DND-41 (cell line): ENCODE data around the gene VCAN.

ENCODE experiments used
- ATAC-seq: fragments of 200-7000 bp; cut with Tn5 transposase; 3 replicates; pipeline ENCODE4 v1.9.1; 2021; ENCODE audit warnings: low read depth; ENCODE audit not compliant: insufficient read depth
- DNase-seq: peaks from one replicate; pipeline ENCODE4 v3.0.0-alpha.2; 2020
- H2AFZ ChIP-seq: 2 replicates; pipeline ENCODE4 v1.6.0; 2012; ENCODE audit warnings: low read depth, low read length
- H3K27ac ChIP-seq: 2 replicates; pipeline ENCODE4 v1.5.1; 2012; ENCODE audit warnings: low read length, inconsistent platforms
- H3K27me3 ChIP-seq: fragments of 200-600 bp; sonication (generic); 2 replicates; pipeline ENCODE4 v1.6.0; 2012; ENCODE audit warnings: low read length, mild to moderate bottlenecking, inconsistent platforms; ENCODE audit not compliant: insufficient read depth, poor library complexity
- H3K36me3 ChIP-seq: 2 replicates; pipeline ENCODE4 v1.5.1; 2012; ENCODE audit warnings: low read length, inconsistent platforms; ENCODE audit not compliant: insufficient read depth
- H3K4me1 ChIP-seq: 2 replicates; pipeline ENCODE4 v1.5.1; 2012; ENCODE audit warnings: mild to moderate bottlenecking, low read length; ENCODE audit not compliant: insufficient read depth
- H3K4me2 ChIP-seq: 2 replicates; pipeline ENCODE4 v1.6.0; 2012; ENCODE audit warnings: mild to moderate bottlenecking, moderate library complexity, low read length, inconsistent platforms; ENCODE audit not compliant: insufficient read depth
- H3K4me3 ChIP-seq, 2 experiments: fragments of 200-600 bp in 1 of 2; shearing (Covaris generic) in 1 of 2; 2 replicates each; pipeline ENCODE4 v1.5.1; 2012 to 2016; ENCODE audit warnings: inconsistent platforms in 2 of 2, low read length in 2 of 2, mild to moderate bottlenecking in 2 of 2, low read depth in 1 of 2, moderate library complexity in 1 of 2
- H3K79me2 ChIP-seq: 2 replicates; pipeline ENCODE4 v1.6.0; 2012; ENCODE audit warnings: low read length, inconsistent platforms; ENCODE audit not compliant: insufficient read depth
- H3K9ac ChIP-seq: 2 replicates; pipeline ENCODE4 v1.6.0; 2012; ENCODE audit warnings: low read depth, mild to moderate bottlenecking, inconsistent platforms, low read length, moderate library complexity
- H3K9me3 ChIP-seq: 2 replicates; pipeline ENCODE4 v1.5.1; 2012; ENCODE audit warnings: low read length, moderate library complexity, mild to moderate bottlenecking, inconsistent platforms; ENCODE audit not compliant: insufficient read depth, severe bottlenecking
- H4K20me1 ChIP-seq: 2 replicates; pipeline ENCODE4 v1.6.0; 2012; ENCODE audit warnings: low read length; ENCODE audit not compliant: insufficient read depth
- EZH2 ChIP-seq: IDR thresholded peaks from 3 replicates; pipeline ENCODE4 v1.6.1; 2012; ENCODE audit warnings: borderline replicate concordance, low read depth, mild to moderate bottlenecking, moderate library complexity, low read length, inconsistent platforms; ENCODE audit not compliant: severe bottlenecking
- TF ChIP-seq, protein P1 (sequence below): IDR thresholded peaks from 2 replicates; pipeline ENCODE4 v1.5.1; 2012; ENCODE audit warnings: borderline replicate concordance, low read length, moderate library complexity, mild to moderate bottlenecking; ENCODE audit not compliant: poor library complexity, severe bottlenecking; ENCODE audit errors: extremely low read depth

The VCAN gene

DNA sequence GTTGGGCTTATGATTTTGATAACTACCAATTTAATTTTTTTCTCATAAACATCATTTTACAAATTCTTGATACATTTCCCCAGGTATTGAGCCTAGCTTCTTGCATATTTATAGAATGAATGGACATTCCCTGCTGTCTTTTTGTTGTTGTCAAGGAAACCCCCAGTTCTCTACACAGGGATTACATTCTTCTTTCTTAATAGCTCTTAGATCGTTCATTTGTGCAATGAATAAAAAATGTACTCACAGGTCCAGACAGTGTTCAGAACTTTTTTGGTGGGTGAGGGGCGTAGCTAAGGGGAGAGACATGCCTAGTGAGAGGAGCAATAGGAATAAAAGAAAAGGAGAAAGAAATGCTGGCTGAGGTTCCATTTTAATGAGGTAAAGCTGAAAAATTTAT lies 58.6 kb downstream of the VCAN start:
- H3K4me2 ChIP-seq, result no peak overlapping the region
- H3K79me2 ChIP-seq, result no peaks in the 10 kb centered on the region
- no peak overlapping the region for H3K4me3 ChIP-seq
- H2AFZ ChIP-seq, result no peak overlapping the region
- H3K9ac ChIP-seq, result no peak overlapping the region
- H4K20me1 ChIP-seq, result no peaks in the 10 kb centered on the region
- no peak for DNase-seq
- no peaks in the 10 kb centered on the region for H3K9me3 ChIP-seq
- H3K27me3 ChIP-seq, result no peaks in the 10 kb centered on the region
- H3K27ac ChIP-seq, result no peak overlapping the region
- H3K4me1 ChIP-seq, result no peaks in the 10 kb centered on the region
- H3K36me3 ChIP-seq, result no peaks in the 10 kb centered on the region
- TF ChIP-seq, protein P1, sequence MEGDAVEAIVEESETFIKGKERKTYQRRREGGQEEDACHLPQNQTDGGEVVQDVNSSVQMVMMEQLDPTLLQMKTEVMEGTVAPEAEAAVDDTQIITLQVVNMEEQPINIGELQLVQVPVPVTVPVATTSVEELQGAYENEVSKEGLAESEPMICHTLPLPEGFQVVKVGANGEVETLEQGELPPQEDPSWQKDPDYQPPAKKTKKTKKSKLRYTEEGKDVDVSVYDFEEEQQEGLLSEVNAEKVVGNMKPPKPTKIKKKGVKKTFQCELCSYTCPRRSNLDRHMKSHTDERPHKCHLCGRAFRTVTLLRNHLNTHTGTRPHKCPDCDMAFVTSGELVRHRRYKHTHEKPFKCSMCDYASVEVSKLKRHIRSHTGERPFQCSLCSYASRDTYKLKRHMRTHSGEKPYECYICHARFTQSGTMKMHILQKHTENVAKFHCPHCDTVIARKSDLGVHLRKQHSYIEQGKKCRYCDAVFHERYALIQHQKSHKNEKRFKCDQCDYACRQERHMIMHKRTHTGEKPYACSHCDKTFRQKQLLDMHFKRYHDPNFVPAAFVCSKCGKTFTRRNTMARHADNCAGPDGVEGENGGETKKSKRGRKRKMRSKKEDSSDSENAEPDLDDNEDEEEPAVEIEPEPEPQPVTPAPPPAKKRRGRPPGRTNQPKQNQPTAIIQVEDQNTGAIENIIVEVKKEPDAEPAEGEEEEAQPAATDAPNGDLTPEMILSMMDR, result no peak
- no peak for TF ChIP-seq EZH2
- no peak for ATAC-seq

- no peaks in the 10 kb centered on the region for H3K79me2 ChIP-seq
- H3K27ac ChIP-seq, result no peak overlapping the region
- ATAC-seq (no peak), DNase-seq (no peak)
- H4K20me1 ChIP-seq, result no peaks in the 10 kb centered on the region
- TF ChIP-seq, protein P1, result no peak
- TF ChIP-seq EZH2, result no peak
- no peaks in the 10 kb centered on the region for H3K9me3 ChIP-seq
- H3K9ac ChIP-seq, result no peak overlapping the region
- no peaks in the 10 kb centered on the region for H3K36me3 ChIP-seq
- H3K4me1 ChIP-seq, result no peaks in the 10 kb centered on the region
- no peaks in the 10 kb centered on the region for H3K27me3 ChIP-seq
- H3K4me2 ChIP-seq, result no peak overlapping the region
- H3K4me3 ChIP-seq, result no peak overlapping the region
- H2AFZ ChIP-seq, result no peak overlapping the region
Measured at GRCh38 chr5:83531661-83532060, 60.1 kb downstream of the VCAN start.

DNA sequence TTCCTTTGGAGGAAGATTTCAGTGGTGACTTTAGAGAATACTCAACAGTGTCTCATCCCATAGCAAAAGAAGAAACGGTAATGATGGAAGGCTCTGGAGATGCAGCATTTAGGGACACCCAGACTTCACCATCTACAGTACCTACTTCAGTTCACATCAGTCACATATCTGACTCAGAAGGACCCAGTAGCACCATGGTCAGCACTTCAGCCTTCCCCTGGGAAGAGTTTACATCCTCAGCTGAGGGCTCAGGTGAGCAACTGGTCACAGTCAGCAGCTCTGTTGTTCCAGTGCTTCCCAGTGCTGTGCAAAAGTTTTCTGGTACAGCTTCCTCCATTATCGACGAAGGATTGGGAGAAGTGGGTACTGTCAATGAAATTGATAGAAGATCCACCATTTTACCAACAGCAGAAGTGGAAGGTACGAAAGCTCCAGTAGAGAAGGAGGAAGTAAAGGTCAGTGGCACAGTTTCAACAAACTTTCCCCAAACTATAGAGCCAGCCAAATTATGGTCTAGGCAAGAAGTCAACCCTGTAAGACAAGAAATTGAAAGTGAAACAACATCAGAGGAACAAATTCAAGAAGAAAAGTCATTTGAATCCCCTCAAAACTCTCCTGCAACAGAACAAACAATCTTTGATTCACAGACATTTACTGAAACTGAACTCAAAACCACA lies 67.4 kb downstream of the VCAN start:
- Histone ChIP-seq H3K4me2 (peak overlapping the region; percentile 47), H3K4me3 (peak overlapping the region in 1 of 2 experiments; percentile 3; a peak in 2 of 4 replicates), H2AFZ (peak overlapping the region; percentile 69)

More for the DNA sequence above, 67.4 kb downstream of the VCAN start:
- no peaks in the 10 kb centered on the region for H3K27me3 ChIP-seq
- no peaks in the 10 kb centered on the region for H3K36me3 ChIP-seq
- no peak overlapping the region for H3K9ac ChIP-seq
- H3K9me3 ChIP-seq, result no peaks in the 10 kb centered on the region
- ATAC-seq (peak; percentile 75), DNase-seq (no peak)
- no peaks in the 10 kb centered on the region for H3K79me2 ChIP-seq
- H4K20me1 ChIP-seq, result no peaks in the 10 kb centered on the region
- TF ChIP-seq, protein P1, result no peak
- TF ChIP-seq EZH2, result no peak
- H3K27ac ChIP-seq, result peak overlapping the region; percentile 34
- peaks cover 14% of the 10 kb centered on the region for H3K4me1 ChIP-seq
